GM18519 (cell line): ENCODE measurements around the gene NKAIN2.
"Not testable (repeated sequence)": the region's sequence is repeated elsewhere in the genome, so short reads cannot be mapped to it uniquely, and the experiment has no call there.

Experiments used
- ATAC-seq: cut with Tn5 transposase; IDR thresholded peaks from one replicate; pipeline ENCODE4 v1.9.1; 2021; ENCODE audit warnings: mild to moderate bottlenecking, moderate library complexity; ENCODE audit not compliant: unreplicated experiment, low FRiP score

Gene NKAIN2

DNA sequence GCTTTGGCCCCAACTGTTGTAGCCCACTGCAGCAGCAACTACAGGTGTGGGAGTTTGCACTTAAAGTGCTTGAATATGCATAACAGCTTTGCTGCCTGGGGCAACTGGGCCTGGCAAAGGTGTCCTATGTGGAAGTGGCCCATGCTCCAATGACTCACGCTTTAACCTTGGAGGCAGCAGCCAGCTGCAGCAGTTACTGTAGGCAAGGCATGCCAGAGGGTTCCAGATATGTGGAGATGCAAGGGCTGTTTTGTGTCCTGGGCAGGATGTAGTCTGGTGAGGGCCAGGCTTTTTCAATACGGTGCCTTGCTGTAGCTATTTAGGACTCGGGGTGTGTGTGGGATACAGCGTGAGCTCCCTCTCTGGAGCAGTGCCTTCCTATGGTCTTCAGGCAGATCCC is 150.3 kb downstream of the NKAIN2 start:
- ATAC-seq: no peak

- ATAC-seq: no peak
Measured at GRCh38 chr6:123956492-123957139, 153.0 kb downstream of the NKAIN2 start.

DNA sequence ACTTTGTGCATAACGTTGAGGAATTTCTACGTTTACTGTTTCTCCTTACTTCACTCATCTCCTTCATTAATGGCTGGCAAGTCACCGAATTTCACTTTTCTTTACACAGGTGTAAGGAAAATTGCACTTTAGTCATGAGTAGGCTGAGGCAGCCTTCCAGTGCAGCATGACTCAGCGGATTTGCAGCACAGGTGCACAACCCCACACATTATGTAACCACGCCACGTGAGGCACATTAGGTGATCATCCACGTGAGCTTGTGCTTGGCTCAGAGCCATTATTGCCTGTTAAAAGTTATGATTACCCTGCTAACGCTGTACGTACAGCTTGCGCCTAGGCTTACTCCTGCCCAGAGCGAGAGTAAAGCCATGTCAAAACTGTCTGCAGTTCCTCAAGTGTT is 158.8 kb downstream of the NKAIN2 start:
- no peak for ATAC-seq

DNA sequence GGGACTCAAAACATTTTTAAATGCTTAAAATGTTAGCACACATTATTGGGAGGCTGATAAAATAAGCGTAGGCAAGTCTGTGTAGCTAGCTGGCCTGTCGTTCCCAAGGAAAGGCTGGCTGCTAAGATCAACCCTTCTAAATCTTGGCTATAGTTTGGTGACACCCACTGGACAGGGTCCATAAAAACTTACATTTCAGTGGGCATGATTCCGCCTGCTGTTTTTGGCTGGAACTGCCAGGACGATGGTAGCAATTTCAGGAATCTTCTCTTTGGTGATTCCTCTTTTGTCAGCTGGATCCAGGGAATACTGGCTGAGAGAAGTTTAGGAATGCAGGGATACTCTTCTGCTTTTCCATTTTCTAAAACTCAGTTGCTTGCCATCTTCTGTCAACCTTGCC is 162.2 kb downstream of the NKAIN2 start:
- no peak for ATAC-seq

DNA sequence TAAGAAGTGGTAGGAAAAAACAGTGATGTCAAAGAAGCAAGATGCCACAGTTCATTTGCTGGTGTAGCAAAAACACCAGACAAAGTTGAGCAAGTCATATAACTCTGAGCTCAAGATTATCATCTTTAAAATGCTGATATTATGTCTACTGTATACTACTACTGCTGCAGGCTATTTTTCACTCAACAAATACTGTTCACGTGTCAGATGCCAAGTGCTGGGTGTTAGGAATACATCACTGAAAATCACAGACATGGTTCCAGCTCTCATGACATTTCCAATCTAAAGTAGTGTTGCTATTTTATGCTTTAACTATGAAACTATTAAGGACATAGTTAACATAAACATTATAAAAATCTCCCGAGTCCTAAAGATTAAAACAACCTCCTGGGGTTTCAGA is 163.0 kb downstream of the NKAIN2 start:
- no peak for ATAC-seq

- no peak for ATAC-seq
Measured at GRCh38 chr6:123967905-123968304, 164.2 kb downstream of the NKAIN2 start.

GRCh38 chr6:123972600-123973294 is 169.1 kb downstream of the NKAIN2 start:
- no peak for ATAC-seq

GRCh38 chr6:123980311-123980710 is 176.6 kb downstream of the NKAIN2 start:
- ATAC-seq: no peak

- no peak for ATAC-seq
Measured at GRCh38 chr6:123986938-123987337, 183.3 kb downstream of the NKAIN2 start.

DNA sequence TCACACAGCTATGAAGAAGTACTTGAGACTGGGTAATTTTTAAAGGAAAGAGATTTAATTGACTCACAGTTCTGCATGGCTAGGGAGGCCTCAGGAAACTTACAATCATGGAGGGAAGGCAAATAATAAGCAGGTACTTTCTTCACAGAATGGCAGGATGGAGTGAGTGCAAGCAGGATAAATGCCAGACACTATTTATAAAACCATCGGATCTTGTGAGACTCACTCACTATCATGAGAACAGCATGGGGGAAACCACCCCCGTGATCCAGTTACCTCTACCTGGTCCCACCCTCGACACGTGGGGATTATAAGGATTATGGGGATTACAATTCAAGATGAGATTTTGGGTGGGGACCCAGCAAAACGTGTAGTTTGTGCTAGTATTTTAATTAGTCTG is 186.3 kb downstream of the NKAIN2 start:
- ATAC-seq: not testable (repeated sequence)

- ATAC-seq: no peak
Measured at GRCh38 chr6:123990376-123990775, 186.7 kb downstream of the NKAIN2 start.

DNA sequence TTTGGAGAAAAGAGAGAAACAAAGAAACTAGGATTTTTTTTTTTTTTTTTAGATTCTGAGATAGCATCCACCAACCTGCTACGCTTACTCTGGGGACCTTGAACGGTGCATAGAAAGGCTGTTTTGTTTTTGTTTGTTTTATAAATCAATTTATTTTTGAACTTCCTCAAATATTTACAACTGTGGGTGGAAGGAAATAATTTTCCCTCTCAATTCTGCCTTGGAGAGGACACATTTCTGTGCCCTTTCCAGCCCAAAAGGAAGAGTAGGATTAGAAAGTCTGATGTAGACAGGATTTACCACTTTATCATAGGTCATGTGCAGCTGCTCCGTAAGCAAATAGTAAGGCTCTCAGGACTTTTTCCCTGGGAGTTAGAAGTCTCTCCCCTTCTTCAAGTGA is 190.5 kb downstream of the NKAIN2 start:
- no peak for ATAC-seq

GRCh38 chr6:123994891-123995635 is 191.4 kb downstream of the NKAIN2 start:
- no peak for ATAC-seq

GRCh38 chr6:123997223-123997622 is 193.6 kb downstream of the NKAIN2 start:
- ATAC-seq: no peak

GRCh38 chr6:124002377-124003081 is 198.9 kb downstream of the NKAIN2 start:
- ATAC-seq: no peak

- no peak for ATAC-seq
Measured at GRCh38 chr6:124007266-124007665, 203.6 kb downstream of the NKAIN2 start.

- ATAC-seq: no peak
Measured at GRCh38 chr6:124008000-124008987, 204.6 kb downstream of the NKAIN2 start.

DNA sequence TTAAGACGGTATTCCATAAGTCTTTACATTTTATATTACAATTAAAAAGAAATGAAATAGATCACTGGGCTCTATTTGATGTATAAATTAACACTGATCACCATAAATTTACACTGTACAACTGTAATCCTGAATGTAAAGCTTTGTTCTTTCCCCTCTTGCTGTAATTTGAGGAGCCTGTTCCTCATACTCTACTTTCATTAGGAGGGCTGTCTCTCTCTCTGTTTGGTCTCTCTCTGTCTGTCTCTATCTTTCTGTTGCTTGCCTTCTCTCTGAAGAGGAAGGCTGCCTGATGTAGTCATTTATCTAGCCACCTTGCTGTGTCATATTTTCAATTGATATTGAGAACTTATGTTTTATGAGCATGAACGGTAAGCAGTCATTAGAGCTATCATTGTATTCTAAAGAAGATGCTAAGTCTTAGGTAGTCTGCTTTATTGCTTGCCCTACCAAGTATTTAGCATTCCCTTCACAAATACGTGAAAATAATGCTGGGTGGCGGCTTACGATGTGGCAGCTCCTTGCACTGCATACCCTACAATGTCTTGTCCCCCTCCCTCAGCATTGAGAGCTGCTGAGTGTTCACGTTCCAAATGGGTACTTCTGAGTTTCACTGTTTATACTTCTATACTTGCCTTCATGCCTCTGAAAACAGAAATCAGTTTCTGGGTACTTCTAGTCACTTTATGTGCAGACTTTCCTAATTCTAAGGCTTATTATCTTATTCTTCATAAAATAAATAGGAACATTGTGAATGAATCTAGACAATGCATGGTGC is 205.5 kb downstream of the NKAIN2 start:
- no peak for ATAC-seq

DNA sequence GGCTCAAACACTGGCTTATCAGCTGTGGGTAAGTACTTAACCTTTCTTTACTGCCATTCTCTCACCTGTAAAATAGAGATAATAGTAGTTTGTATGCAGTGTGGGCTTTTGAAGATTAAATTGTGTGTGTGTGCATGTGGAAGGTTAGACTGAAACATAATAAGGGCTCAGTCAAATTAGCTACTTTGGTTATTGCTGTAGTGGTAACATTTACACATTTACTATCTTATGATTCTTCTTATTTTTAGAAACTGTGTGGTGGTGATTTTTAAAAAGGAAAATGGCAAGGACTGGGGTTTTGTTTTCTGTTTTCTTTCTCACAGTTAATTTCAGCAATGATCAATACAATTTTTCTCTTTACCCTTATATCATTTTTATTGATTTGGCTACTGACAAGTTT is 206.9 kb downstream of the NKAIN2 start:
- no peak for ATAC-seq
